GM18520 (cell line): ENCODE results near the gene PIK3C3.
A peak's percentile ranks its signal among the peaks of the same experiment; 100 is the strongest.
"Not testable (repeated sequence)": the region's sequence is repeated elsewhere in the genome, so short reads cannot be mapped to it uniquely, and the experiment has no call there.

Experiments
- ATAC-seq: cut with Tn5 transposase; IDR thresholded peaks from one replicate; pipeline ENCODE4 v1.9.1; 2021; ENCODE audit not compliant: unreplicated experiment

PIK3C3 gene

GRCh38 chr18:41965634-41966255 lies 10.7 kb downstream of the PIK3C3 start:
- no peak for ATAC-seq

DNA sequence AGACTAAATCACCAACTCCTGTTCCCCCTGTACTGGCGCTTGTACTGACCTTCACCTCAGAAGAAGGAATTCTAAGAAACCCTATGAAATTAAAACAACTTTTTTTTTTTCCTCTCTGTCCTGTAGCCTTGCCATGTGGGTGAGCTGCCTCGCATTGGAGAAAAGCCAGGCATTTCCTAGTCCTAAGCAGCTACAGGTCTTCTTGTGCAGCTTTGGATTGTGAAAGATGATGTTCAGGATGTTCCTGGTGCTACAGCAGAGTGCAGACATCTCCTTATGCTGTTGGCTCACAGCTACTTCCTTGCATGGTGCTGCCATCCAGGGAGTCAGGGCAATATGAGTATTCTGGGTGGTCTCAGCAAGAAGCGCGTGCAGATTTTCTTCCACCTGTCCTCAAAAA lies 11.9 kb downstream of the PIK3C3 start:
- ATAC-seq, result no peak

GRCh38 chr18:41967680-41968079 lies 12.6 kb downstream of the PIK3C3 start:
- ATAC-seq, result no peak

- ATAC-seq, result no peak
These were observed 14.8 kb downstream of the PIK3C3 start for GRCh38 chr18:41969881-41970280.

- no peak for ATAC-seq
These were observed 17.3 kb downstream of the PIK3C3 start for GRCh38 chr18:41972067-41972925.

- ATAC-seq, result no peak
These were observed 18.9 kb downstream of the PIK3C3 start for GRCh38 chr18:41973983-41974382.

- no peak for ATAC-seq
These were observed 19.8 kb downstream of the PIK3C3 start for GRCh38 chr18:41974796-41975201.

GRCh38 chr18:41975284-41975683 lies 20.2 kb downstream of the PIK3C3 start:
- no peak for ATAC-seq

DNA sequence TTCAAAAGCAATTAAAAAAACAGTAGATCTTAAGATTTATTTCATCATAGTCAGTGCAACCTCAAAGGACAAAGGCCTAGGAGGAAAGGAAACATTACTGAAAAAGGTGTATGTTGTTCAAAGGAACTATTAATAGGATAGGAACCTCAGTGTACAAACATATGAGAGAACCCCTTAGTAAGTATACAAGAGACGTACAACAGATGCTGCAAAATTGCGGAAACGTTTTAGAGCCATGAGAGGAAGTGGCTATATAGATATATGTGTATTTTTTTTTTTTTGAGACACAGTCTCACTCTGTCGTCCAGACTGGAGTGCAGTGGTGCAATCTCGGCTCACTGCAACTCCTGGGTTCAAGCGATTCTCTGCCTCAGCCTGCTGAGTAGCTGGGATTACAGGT lies 22.2 kb downstream of the PIK3C3 start:
- ATAC-seq, result no peak

GRCh38 chr18:41982942-41983660 lies 28.1 kb downstream of the PIK3C3 start:
- ATAC-seq, result peak; percentile 95

- ATAC-seq, result no peak
These were observed 30.9 kb downstream of the PIK3C3 start for GRCh38 chr18:41985914-41986313.

GRCh38 chr18:41989508-41989907 lies 34.5 kb downstream of the PIK3C3 start:
- ATAC-seq, result no peak

DNA sequence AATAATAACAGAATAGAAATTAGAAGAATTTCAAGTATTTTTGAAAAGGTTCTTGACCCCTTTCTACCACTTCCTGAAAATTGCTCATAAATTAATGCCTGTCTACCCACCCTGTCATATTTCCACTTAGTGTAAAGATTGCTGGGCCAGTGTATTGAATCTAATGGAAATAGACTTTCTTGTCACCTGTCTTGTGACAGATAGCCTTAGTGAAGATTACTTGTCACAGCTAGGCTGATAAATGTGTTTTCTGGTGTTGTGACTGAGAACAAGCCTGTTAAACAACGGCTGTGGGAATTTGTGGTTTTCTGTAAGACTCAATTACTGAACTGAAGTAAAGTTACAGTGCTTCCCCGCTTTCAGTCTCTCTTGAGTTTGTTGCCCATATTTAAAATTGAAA lies 37.0 kb downstream of the PIK3C3 start:
- ATAC-seq, result no peak

DNA sequence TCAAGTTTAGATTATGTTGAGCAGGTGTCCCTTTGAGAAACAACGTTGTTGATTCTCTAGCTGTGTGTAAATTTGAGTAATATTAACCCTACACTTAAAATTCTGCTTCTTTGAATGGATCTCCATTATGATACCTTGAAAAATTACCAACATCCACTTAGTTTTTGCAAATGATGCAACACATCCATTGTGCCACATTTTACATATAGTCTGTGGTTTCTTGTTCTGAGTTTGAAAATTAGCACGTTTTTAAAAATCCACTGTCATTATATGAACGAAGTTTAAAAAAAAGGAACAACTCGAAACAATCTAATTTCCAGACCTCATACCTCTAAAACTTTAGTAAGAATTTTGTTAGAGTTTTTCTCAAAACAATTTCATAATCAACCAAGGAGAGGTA lies 37.7 kb downstream of the PIK3C3 start:
- no peak for ATAC-seq

DNA sequence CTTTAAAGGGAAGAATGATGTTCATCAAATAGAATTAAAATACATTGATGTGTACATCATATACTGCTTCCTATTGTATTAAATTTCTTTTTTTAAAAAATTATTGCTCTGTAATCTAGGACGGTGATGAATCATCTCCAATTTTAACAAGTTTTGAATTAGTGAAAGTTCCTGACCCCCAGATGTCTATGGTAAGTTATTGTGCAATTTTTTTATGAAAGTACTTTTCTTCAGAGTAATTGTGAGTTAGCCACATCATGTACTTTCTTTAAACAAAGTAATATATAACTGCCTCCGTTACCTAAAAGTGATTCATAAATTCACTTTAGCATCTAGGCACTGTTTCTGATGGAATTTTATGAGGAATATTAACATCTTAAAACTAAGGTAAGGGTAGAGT lies 38.1 kb downstream of the PIK3C3 start:
- ATAC-seq, result no peak

- ATAC-seq, result no peak
These were observed 41.0 kb downstream of the PIK3C3 start for GRCh38 chr18:41996020-41996419.

GRCh38 chr18:41999751-42000150 lies 44.7 kb downstream of the PIK3C3 start:
- ATAC-seq, result no peak

DNA sequence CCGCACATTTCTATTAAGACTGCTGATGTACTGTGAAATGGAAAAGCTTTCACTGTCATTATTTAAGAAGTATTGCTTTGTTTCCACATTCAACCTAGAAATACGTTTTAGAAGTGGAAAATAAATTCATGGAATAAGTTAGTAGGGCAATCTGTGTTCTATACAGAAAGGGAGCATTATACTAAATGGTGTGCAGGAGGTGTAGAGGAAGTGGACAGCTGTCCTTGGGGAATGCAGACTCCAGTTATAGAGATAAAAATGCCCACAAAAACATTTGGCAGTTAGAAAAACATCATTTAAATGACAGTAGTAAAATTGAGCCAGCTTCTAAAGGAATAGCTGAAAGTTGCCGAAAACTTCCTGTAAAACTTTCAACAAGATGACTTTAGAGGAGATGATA lies 46.8 kb downstream of the PIK3C3 start:
- no peak for ATAC-seq

DNA sequence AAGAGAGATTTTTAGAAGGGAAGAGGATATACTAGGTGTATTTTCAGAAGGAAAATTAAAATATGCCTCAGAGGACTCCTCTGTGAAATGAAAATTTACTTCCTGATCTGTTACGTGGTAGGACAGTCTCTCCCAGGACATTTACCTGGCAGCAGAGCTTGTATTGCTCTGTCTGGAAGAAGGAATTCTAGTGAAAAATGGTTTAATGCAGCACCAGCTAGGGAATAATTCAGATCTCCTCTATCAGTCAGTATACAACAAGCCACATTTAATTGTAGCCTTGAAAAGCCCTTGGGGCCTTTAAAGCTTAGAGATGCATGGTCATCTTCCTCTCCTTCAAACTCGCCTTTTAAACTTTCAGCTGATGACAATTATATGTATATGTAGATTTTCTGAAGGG lies 49.6 kb downstream of the PIK3C3 start:
- no peak for ATAC-seq

- ATAC-seq, result no peak
These were observed 50.7 kb downstream of the PIK3C3 start for GRCh38 chr18:42005782-42006181.

- ATAC-seq, result not testable (repeated sequence)
These were observed 54.4 kb downstream of the PIK3C3 start for GRCh38 chr18:42009457-42009856.

GRCh38 chr18:42011053-42011452 lies 56.0 kb downstream of the PIK3C3 start:
- ATAC-seq, result peak; percentile 98
